ENCODE measurements around the gene SHROOM1. TPM values are rescaled to one million over a fixed set of nuclear protein-coding genes. Genes with fewer than 3 reads are reported as not detected.

The SHROOM1 gene
- 1 to 10 TPM in 1 of 5 donors, under 1 TPM in 2, not detected in 2; 0.35 to 1.1 (median 0.62) TPM for total RNA-seq
- total RNA-seq (2013) = 0.22 TPM
- 0 to 0.43 (median 0.14) reads per million in 29 experiments for total RNA-seq

- H3K9me3 Mint-ChIP-seq = no peaks in the 10 kb centered on the region
- WGBS (ENCODE audit: insufficient coverage) = 11% methylated on average over 77 of the region's 78 CpGs
- H3K27ac ChIP-seq (ENCODE audit: low read length) = no peak within 1 kb of the TSS
- no peaks in the 10 kb centered on the region for H3K9me3 ChIP-seq
- H3K4me1 ChIP-seq (ENCODE audit: control insufficient read depth in 1 of 2, extremely low read depth in 1 of 2, insufficient read depth in 2 of 2, low read length in 2 of 2) = peaks cover 0 to 20% of the 10 kb centered on the region in 2 experiments
- no peaks in the 10 kb centered on the region for H3K36me3 Mint-ChIP-seq
- ChIA-PET CTCF (interaction anchor here (1.0 to 1.2 kb wide), 2 partner anchors 10 to 53 kb away, joined by 4 to 5 read pairs; no protein-coding TSS in a partner anchor), POLR2A (interaction anchor here in 1 of 2 donors (0.6 kb wide), 1 partner anchor 281 kb away, joined by 4 read pairs; no protein-coding TSS in a partner anchor)
- H3K27ac Mint-ChIP-seq = no peak within 1 kb of the TSS
- peak within 1 kb of the TSS; percentile 81 to 88 (median 87) for H3K4me3 Mint-ChIP-seq
- peak within 1 kb of the TSS; percentile 26 to 49 for H3K4me3 ChIP-seq (ENCODE audit: control insufficient read depth in 1 of 2, extremely low read depth in 1 of 2, low read length in 1 of 2)
- H3K27me3 ChIP-seq (replicated peaks in 1 of 2; ENCODE audit: control insufficient read depth in 2 of 2, extremely low read depth in 1 of 2, insufficient read depth in 2 of 2, low read length in 1 of 2) = peaks cover 3 to 52% of the 10 kb centered on the region in 2 experiments
- DNase-seq = peak in 1 of 35 experiments; percentile 36
- peak; percentile 34 to 45 (median 42) for ATAC-seq (replicated peaks in 1 of 4)
- H3K27me3 Mint-ChIP-seq = peaks cover 35 to 49% of the 10 kb centered on the region in 2 donors
- peaks cover 10 to 23% (median 11%) of the 10 kb centered on the region in 3 donors for H3K4me1 Mint-ChIP-seq
- no peaks in the 10 kb centered on the region for H3K36me3 ChIP-seq (ENCODE audit: control insufficient read depth in 2 of 2, extremely low read depth in 1 of 2, insufficient read depth in 1 of 2, low read length in 1 of 2)
Observed at GRCh38 chr5:132830436-132831094, at the start of gene SHROOM1. Gene SHROOM1, minus strand, starts transcription at chr5:132830647. Its CDS starts 4,507 bp downstream, at chr5:132826140.

- Histone ChIP-seq H3K27ac (ENCODE audit: low read length) (no peak overlapping the region), H3K4me1 (ENCODE audit: control insufficient read depth in 1 of 2, extremely low read depth in 1 of 2, insufficient read depth in 2 of 2, low read length in 2 of 2) (no peaks in the 10 kb centered on the region), H3K27me3 (replicated peaks in 1 of 2; ENCODE audit: control insufficient read depth in 2 of 2, extremely low read depth in 1 of 2, insufficient read depth in 2 of 2, low read length in 1 of 2) (no peaks in the 10 kb centered on the region), H3K4me3 (ENCODE audit: control insufficient read depth in 1 of 2, extremely low read depth in 1 of 2, low read length in 1 of 2) (no peak overlapping the region), H3K36me3 (ENCODE audit: control insufficient read depth in 2 of 2, extremely low read depth in 1 of 2, insufficient read depth in 1 of 2, low read length in 1 of 2) (peaks cover 0 to 48% of the 10 kb centered on the region in 2 donors), H3K9me3 (no peaks in the 10 kb centered on the region)
- ATAC-seq (replicated peaks in 1 of 4) (no peak), DNase-seq (no peak)
- POLR2A ChIA-PET = interaction anchor here (0.6 kb wide), 2 partner anchors 9 to 79 kb away, joined by 3 to 4 read pairs; no protein-coding TSS in a partner anchor
- H3K4me1 Mint-ChIP-seq = no peaks in the 10 kb centered on the region
- H3K36me3 Mint-ChIP-seq = peaks cover 25% of the 10 kb centered on the region
- CTCF ChIA-PET = no interaction called here
- H3K27ac Mint-ChIP-seq = no peak overlapping the region
- H3K27me3 Mint-ChIP-seq = no peaks in the 10 kb centered on the region
- H3K9me3 Mint-ChIP-seq = no peaks in the 10 kb centered on the region
- no CpG with 5 or more reads among the region's 3 CpGs for WGBS (ENCODE audit: insufficient coverage)
- no peak overlapping the region for H3K4me3 Mint-ChIP-seq
Observed at GRCh38 chr5:132877938-132878337, 47.5 kb upstream of the SHROOM1 start.

GRCh38 chr5:132877466-132877865 lies 47.0 kb upstream of the SHROOM1 start:
- H3K36me3 ChIP-seq (ENCODE audit: control insufficient read depth in 2 of 2, extremely low read depth in 1 of 2, insufficient read depth in 1 of 2, low read length in 1 of 2) = peaks cover 0 to 47% of the 10 kb centered on the region in 2 donors
- no peaks in the 10 kb centered on the region for H3K4me1 ChIP-seq (ENCODE audit: control insufficient read depth in 1 of 2, extremely low read depth in 1 of 2, insufficient read depth in 2 of 2, low read length in 2 of 2)
- Mint-ChIP-seq H3K27me3 (no peaks in the 10 kb centered on the region), H3K9me3 (no peaks in the 10 kb centered on the region), H3K4me3 (no peak overlapping the region), H3K36me3 (peaks cover 26% of the 10 kb centered on the region), H3K27ac (no peak overlapping the region), H3K4me1 (no peaks in the 10 kb centered on the region)
- H3K4me3 ChIP-seq (ENCODE audit: control insufficient read depth in 1 of 2, extremely low read depth in 1 of 2, low read length in 1 of 2) = no peak overlapping the region
- ChIA-PET POLR2A (interaction anchor here (0.6 kb wide), 2 partner anchors 9 to 79 kb away, joined by 3 to 4 read pairs; no protein-coding TSS in a partner anchor), CTCF (interaction anchor here in 1 of 2 donors (0.6 kb wide), 1 partner anchor 11 kb away, joined by 4 read pairs; no protein-coding TSS in a partner anchor)
- H3K27me3 ChIP-seq (replicated peaks in 1 of 2; ENCODE audit: control insufficient read depth in 2 of 2, extremely low read depth in 1 of 2, insufficient read depth in 2 of 2, low read length in 1 of 2) = no peaks in the 10 kb centered on the region
- H3K9me3 ChIP-seq = no peaks in the 10 kb centered on the region
- no peak for DNase-seq
- no peak overlapping the region for H3K27ac ChIP-seq (ENCODE audit: low read length)
- WGBS (ENCODE audit: insufficient coverage) = 83% methylated on average over 1 of the region's 2 CpGs
- no peak for ATAC-seq (replicated peaks in 1 of 4)

GRCh38 chr5:132876020-132876759 lies 45.7 kb upstream of the SHROOM1 start:
- CTCF ChIA-PET = no interaction called here
- H3K27me3 Mint-ChIP-seq = no peaks in the 10 kb centered on the region
- H3K4me3 Mint-ChIP-seq = no peak overlapping the region
- POLR2A ChIA-PET = no interaction called here
- DNase-seq = no peak
- no peak for ATAC-seq (replicated peaks in 1 of 4)
- H3K36me3 Mint-ChIP-seq = peaks cover 27% of the 10 kb centered on the region
- Histone ChIP-seq H3K27ac (ENCODE audit: low read length) (no peak overlapping the region), H3K4me1 (ENCODE audit: control insufficient read depth in 1 of 2, extremely low read depth in 1 of 2, insufficient read depth in 2 of 2, low read length in 2 of 2) (no peaks in the 10 kb centered on the region), H3K9me3 (no peaks in the 10 kb centered on the region), H3K36me3 (ENCODE audit: control insufficient read depth in 2 of 2, extremely low read depth in 1 of 2, insufficient read depth in 1 of 2, low read length in 1 of 2) (peaks cover 0 to 35% of the 10 kb centered on the region in 2 donors), H3K27me3 (replicated peaks in 1 of 2; ENCODE audit: control insufficient read depth in 2 of 2, extremely low read depth in 1 of 2, insufficient read depth in 2 of 2, low read length in 1 of 2) (no peaks in the 10 kb centered on the region), H3K4me3 (ENCODE audit: control insufficient read depth in 1 of 2, extremely low read depth in 1 of 2, low read length in 1 of 2) (no peak overlapping the region)
- H3K4me1 Mint-ChIP-seq = no peaks in the 10 kb centered on the region
- WGBS (ENCODE audit: insufficient coverage) = no CpG with 5 or more reads among the region's 1 CpG
- H3K9me3 Mint-ChIP-seq = no peaks in the 10 kb centered on the region
- no peak overlapping the region for H3K27ac Mint-ChIP-seq

GRCh38 chr5:132873930-132874271 lies 43.5 kb upstream of the SHROOM1 start:
- Mint-ChIP-seq H3K27me3 (no peaks in the 10 kb centered on the region), H3K4me3 (no peak overlapping the region), H3K27ac (no peak overlapping the region), H3K4me1 (peaks cover 0 to under 1% (median 0%) of the 10 kb centered on the region in 3 donors), H3K9me3 (no peaks in the 10 kb centered on the region), H3K36me3 (peaks cover 28% of the 10 kb centered on the region)
- H3K36me3 ChIP-seq (ENCODE audit: control insufficient read depth in 2 of 2, extremely low read depth in 1 of 2, insufficient read depth in 1 of 2, low read length in 1 of 2) = peaks cover 0 to 33% of the 10 kb centered on the region in 2 donors
- H3K9me3 ChIP-seq = no peaks in the 10 kb centered on the region
- WGBS (ENCODE audit: insufficient coverage) = no CpG with 5 or more reads among the region's 3 CpGs
- ChIA-PET POLR2A (interaction anchor here in 1 of 2 donors (0.6 kb wide), 1 partner anchor 453 kb away, joined by 5 read pairs; no protein-coding TSS in a partner anchor), CTCF (interaction anchor here in 1 of 2 donors (0.7 kb wide), 1 partner anchor 9 kb away, joined by 3 read pairs; no protein-coding TSS in a partner anchor)
- H3K4me3 ChIP-seq (ENCODE audit: control insufficient read depth in 1 of 2, extremely low read depth in 1 of 2, low read length in 1 of 2) = no peak overlapping the region
- no peaks in the 10 kb centered on the region for H3K27me3 ChIP-seq (replicated peaks in 1 of 2; ENCODE audit: control insufficient read depth in 2 of 2, extremely low read depth in 1 of 2, insufficient read depth in 2 of 2, low read length in 1 of 2)
- H3K27ac ChIP-seq (ENCODE audit: low read length) = no peak overlapping the region
- DNase-seq (no peak), ATAC-seq (replicated peaks in 1 of 4) (no peak)
- no peaks in the 10 kb centered on the region for H3K4me1 ChIP-seq (ENCODE audit: control insufficient read depth in 1 of 2, extremely low read depth in 1 of 2, insufficient read depth in 2 of 2, low read length in 2 of 2)

All from T-cell (primary cell).